ENCODE results near the gene NPTX1. TPM values are rescaled to one million over a fixed set of nuclear protein-coding genes. Genes with fewer than 3 reads are reported as not detected.
A peak's percentile ranks its signal among the peaks of the same experiment; 100 is the strongest.

The NPTX1 gene
- total RNA-seq, 1 donor from 2014 or later: 1.9 TPM

DNA sequence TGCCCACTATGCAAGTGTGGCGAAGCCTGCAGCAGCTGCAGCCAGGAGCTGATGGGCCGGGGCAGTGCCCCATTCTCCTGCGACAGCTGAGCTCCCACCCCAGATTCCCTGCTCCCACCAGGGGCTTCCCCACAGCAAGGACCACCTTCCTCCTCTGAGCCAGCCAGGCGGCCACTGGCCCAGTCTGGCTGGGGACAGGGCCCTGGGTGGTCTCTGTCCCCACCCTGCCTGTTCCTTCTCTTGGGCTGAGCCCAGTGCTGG is 5.6 kb upstream of the NPTX1 start:
- H3K9me3 Mint-ChIP-seq: no peaks in the 10 kb centered on the region
- no peak overlapping the region for H3K27ac Mint-ChIP-seq (ENCODE audit: unreplicated experiment)
- DNase-seq (ENCODE audit: low read depth, low spot score): no peak
- TF ChIP-seq, protein P1, sequence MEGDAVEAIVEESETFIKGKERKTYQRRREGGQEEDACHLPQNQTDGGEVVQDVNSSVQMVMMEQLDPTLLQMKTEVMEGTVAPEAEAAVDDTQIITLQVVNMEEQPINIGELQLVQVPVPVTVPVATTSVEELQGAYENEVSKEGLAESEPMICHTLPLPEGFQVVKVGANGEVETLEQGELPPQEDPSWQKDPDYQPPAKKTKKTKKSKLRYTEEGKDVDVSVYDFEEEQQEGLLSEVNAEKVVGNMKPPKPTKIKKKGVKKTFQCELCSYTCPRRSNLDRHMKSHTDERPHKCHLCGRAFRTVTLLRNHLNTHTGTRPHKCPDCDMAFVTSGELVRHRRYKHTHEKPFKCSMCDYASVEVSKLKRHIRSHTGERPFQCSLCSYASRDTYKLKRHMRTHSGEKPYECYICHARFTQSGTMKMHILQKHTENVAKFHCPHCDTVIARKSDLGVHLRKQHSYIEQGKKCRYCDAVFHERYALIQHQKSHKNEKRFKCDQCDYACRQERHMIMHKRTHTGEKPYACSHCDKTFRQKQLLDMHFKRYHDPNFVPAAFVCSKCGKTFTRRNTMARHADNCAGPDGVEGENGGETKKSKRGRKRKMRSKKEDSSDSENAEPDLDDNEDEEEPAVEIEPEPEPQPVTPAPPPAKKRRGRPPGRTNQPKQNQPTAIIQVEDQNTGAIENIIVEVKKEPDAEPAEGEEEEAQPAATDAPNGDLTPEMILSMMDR (conservative IDR thresholded peaks at IDR 0.05): no peak
- H3K4me1 Mint-ChIP-seq: no peaks in the 10 kb centered on the region
- no peak overlapping the region for H3K4me3 Mint-ChIP-seq
- peaks cover 75% of the 10 kb centered on the region for H3K27me3 Mint-ChIP-seq (ENCODE audit: low read depth)
- no peaks in the 10 kb centered on the region for H3K36me3 Mint-ChIP-seq (ENCODE audit: low read depth)

DNA sequence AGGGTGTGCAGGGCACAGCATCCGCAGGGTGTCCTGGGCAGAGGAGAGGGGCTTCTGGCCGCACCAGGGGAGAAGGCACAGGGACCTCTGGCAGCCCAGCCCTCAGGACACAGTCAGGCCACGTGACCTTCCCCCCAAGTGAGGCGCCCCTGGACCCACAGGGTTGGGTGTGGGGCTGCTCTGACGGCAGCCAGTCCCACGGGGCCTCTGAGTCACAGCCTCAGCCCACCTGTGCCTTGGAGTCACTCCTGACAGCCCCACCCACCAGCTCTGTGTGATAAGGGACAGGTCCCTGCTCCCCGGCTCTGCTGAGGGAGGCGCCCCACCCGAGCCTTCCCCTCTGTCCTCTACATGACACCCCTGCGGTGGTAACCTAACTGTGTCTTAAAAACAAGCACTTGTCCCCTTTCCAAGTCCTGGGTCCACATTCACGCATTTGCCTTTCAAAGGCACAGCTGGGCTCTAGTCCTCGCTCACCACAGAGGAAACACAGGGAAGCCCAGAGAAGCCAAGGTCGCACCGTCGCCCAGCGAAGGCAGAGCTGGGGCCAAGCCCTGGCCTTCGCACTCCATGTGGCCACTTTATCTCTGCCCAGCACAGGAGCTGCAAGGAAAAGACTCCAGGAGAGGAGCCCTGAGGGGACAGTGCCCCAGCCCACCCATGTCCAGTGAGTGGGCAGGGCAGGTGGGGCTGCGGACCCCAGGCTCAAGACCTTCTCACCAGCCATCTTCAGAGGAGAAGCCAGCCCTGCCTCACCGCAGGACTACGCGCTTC is 5.1 kb upstream of the NPTX1 start:
- Mint-ChIP-seq H3K36me3 (ENCODE audit: low read depth) (no peaks in the 10 kb centered on the region), H3K27ac (ENCODE audit: unreplicated experiment) (no peak overlapping the region), H3K4me1 (no peaks in the 10 kb centered on the region), H3K4me3 (no peak overlapping the region), H3K27me3 (ENCODE audit: low read depth) (peaks cover 73% of the 10 kb centered on the region), H3K9me3 (no peaks in the 10 kb centered on the region)
- DNase-seq (ENCODE audit: low read depth, low spot score): no peak
- TF ChIP-seq, protein P1 (conservative IDR thresholded peaks at IDR 0.05): no peak

DNA sequence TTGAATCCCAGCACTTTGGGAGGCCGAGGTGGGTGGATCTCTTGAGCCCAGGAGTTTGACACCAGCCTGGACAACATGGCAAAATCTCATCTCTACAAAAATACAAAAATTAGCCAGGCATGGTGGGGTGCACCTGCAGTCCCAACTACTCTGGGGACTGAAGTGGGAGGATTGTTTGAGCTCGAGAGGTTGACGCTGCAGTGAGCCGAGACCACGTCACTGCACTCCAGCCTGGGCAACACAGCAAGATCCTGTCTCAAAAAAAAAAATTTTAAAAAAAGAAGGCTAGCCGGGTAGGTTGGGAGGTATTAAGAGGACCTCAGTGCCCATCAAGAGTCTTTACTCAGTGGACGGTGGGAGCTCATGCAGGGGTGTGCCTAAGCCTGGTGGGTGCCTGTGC is 3.8 kb upstream of the NPTX1 start:
- TF ChIP-seq, protein P1 (conservative IDR thresholded peaks at IDR 0.05): no peak
- no peak for DNase-seq (ENCODE audit: low read depth, low spot score)
- peaks cover 72% of the 10 kb centered on the region for H3K27me3 Mint-ChIP-seq (ENCODE audit: low read depth)

DNA sequence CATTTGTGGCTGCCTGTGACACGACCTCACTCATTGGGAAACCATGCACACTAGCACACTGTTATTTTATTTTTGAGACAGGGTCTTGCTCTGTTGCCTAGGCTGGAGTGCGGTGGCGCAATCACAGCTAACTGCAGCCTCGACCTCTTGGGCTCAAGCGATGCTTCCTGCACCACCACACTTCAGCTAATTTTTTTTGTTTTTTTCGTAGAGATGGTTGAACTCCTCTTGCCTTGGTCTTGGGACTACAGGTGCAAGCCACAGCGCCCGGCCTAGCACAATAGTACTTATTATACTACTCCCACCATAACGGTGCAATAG is 2.8 kb upstream of the NPTX1 start:
- H3K9me3 Mint-ChIP-seq: no peaks in the 10 kb centered on the region
- DNase-seq (ENCODE audit: low read depth, low spot score): no peak
- peaks cover 9% of the 10 kb centered on the region for H3K4me1 Mint-ChIP-seq
- no peaks in the 10 kb centered on the region for H3K36me3 Mint-ChIP-seq (ENCODE audit: low read depth)
- H3K4me3 Mint-ChIP-seq: peak overlapping the region; percentile 76
- TF ChIP-seq, protein P1 (conservative IDR thresholded peaks at IDR 0.05): no peak
- H3K27ac Mint-ChIP-seq (ENCODE audit: unreplicated experiment): no peak overlapping the region
- peaks cover 76% of the 10 kb centered on the region for H3K27me3 Mint-ChIP-seq (ENCODE audit: low read depth)

More for the DNA sequence above, 3.8 kb upstream of the NPTX1 start:
- H3K4me1 Mint-ChIP-seq: peaks cover 1% of the 10 kb centered on the region
- no peak overlapping the region for H3K4me3 Mint-ChIP-seq
- H3K27ac Mint-ChIP-seq (ENCODE audit: unreplicated experiment): no peak overlapping the region
- no peaks in the 10 kb centered on the region for H3K9me3 Mint-ChIP-seq
- no peaks in the 10 kb centered on the region for H3K36me3 Mint-ChIP-seq (ENCODE audit: low read depth)

DNA sequence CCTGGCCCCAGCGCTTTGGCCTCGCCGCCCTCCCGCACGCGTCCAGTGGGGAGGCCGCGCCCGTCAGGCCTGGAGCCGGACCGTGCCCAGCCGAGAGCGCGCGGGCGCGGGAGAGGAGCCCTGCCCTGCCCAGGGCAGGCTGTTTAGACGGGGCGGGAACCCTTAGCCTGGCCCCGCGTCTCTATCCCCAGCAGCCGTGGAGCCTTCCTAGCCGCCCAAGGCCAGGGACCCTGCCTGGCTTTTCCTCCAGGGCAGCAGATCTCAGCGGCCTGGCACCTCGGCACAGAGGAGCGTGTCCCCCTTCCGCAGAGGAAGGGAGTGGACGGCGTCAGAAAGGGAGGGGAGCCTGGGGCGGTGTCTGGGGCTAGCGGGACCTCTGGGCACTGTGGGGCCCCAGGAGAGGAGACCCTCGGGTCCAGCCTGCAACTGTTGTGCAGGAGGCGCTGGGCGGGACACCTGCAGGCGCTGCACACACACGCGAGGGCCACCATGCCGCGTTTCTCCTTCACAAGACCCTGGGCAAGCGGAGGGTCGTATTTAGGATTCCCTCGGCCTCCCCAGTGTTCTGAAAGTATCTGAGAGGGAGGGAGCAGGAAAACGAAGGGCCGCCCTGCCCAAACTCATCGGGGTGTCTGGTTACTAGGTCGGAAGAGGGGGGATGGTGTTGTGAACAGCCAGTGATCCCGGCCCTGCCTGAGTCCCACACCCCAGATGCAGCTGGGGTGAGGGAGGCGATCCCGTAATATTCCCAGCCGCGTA is 2.3 kb upstream of the NPTX1 start:
- TF ChIP-seq, protein P1 (conservative IDR thresholded peaks at IDR 0.05): no peak
- H3K9me3 Mint-ChIP-seq: no peaks in the 10 kb centered on the region
- peaks cover 80% of the 10 kb centered on the region for H3K27me3 Mint-ChIP-seq (ENCODE audit: low read depth)
- H3K4me3 Mint-ChIP-seq: peak overlapping the region; percentile 76
- DNase-seq (ENCODE audit: low read depth, low spot score): no peak
- peaks cover 9% of the 10 kb centered on the region for H3K4me1 Mint-ChIP-seq
- H3K27ac Mint-ChIP-seq (ENCODE audit: unreplicated experiment): no peak overlapping the region
- H3K36me3 Mint-ChIP-seq (ENCODE audit: low read depth): no peaks in the 10 kb centered on the region
